Measurements from ENCODE around the gene GPR61. TPM values are rescaled to one million over a fixed set of nuclear protein-coding genes. Genes with fewer than 3 reads are reported as not detected.

The GPR61 gene
- total RNA-seq, 4 donors from 2014 or later = 0.59 to 0.60 TPM; not detected in 2

- no peak for DNase-seq (ENCODE audit: low spot score in 2 of 2)
- TF ChIP-seq EP300 (IDR thresholded peaks at IDR 0.05) (no peak), POLR2A (IDR thresholded peaks at IDR 0.05) (no peak), CTCF (IDR thresholded peaks at IDR 0.05) (no peak)
- Histone ChIP-seq H3K36me3 (no peaks in the 10 kb centered on the region), H3K4me1 (peaks cover 0 to 42% (median 12%) of the 10 kb centered on the region in 4 donors), H3K27ac (no peak overlapping the region), H3K27me3 (no peaks in the 10 kb centered on the region), H3K4me3 (no peak overlapping the region), H3K9me3 (no peaks in the 10 kb centered on the region)
- 30 to 41% methylated on average over 5 to 8 of the region's 8 CpGs for WGBS, 2 donors
Observed at GRCh38 chr1:109529881-109530456, 9.7 kb upstream of the GPR61 start.

GRCh38 chr1:109530457-109531087 lies 9.1 kb upstream of the GPR61 start:
- no peaks in the 10 kb centered on the region for H3K27me3 ChIP-seq
- H3K36me3 ChIP-seq = no peaks in the 10 kb centered on the region
- DNase-seq (ENCODE audit: low spot score in 2 of 2) = no peak
- H3K27ac ChIP-seq = no peak overlapping the region
- 63 to 74% methylated on average over 9 to 13 of the region's 13 CpGs for WGBS, 2 donors
- H3K4me3 ChIP-seq = no peak overlapping the region
- H3K4me1 ChIP-seq = peaks cover 0 to 42% (median 13%) of the 10 kb centered on the region in 4 donors
- no peaks in the 10 kb centered on the region for H3K9me3 ChIP-seq
- no peak for TF ChIP-seq CTCF (IDR thresholded peaks at IDR 0.05)
- no peak for TF ChIP-seq EP300 (IDR thresholded peaks at IDR 0.05)
- no peak for TF ChIP-seq POLR2A (IDR thresholded peaks at IDR 0.05)

GRCh38 chr1:109531380-109531779 lies 8.3 kb upstream of the GPR61 start:
- Histone ChIP-seq H3K4me1 (peaks cover 0 to 49% (median 14%) of the 10 kb centered on the region in 4 donors), H3K27me3 (no peaks in the 10 kb centered on the region), H3K27ac (peak overlapping the region in 1 of 4 donors; percentile 43), H3K36me3 (no peaks in the 10 kb centered on the region), H3K9me3 (no peaks in the 10 kb centered on the region), H3K4me3 (no peak overlapping the region)
- DNase-seq (ENCODE audit: low spot score in 2 of 2) = no peak
- TF ChIP-seq POLR2A (IDR thresholded peaks at IDR 0.05) (no peak), CTCF (IDR thresholded peaks at IDR 0.05) (no peak), EP300 (IDR thresholded peaks at IDR 0.05) (no peak)
- 68 to 83% methylated on average over 4 of the region's 4 CpGs for WGBS, 2 donors

- H3K27ac ChIP-seq = peak overlapping the region in 1 of 4 donors; percentile 43
Observed at GRCh38 chr1:109531826-109532364, 7.8 kb upstream of the GPR61 start.

More at GRCh38 chr1:109531826-109532364, 7.8 kb upstream of the GPR61 start:
- 39 to 52% methylated on average over 11 to 16 of the region's 16 CpGs for WGBS, 2 donors
- no peaks in the 10 kb centered on the region for H3K27me3 ChIP-seq
- no peaks in the 10 kb centered on the region for H3K9me3 ChIP-seq
- no peaks in the 10 kb centered on the region for H3K36me3 ChIP-seq
- TF ChIP-seq EP300 (IDR thresholded peaks at IDR 0.05) (no peak), CTCF (IDR thresholded peaks at IDR 0.05) (no peak), POLR2A (IDR thresholded peaks at IDR 0.05) (no peak)
- H3K4me3 ChIP-seq = peak overlapping the region in 1 of 4 donors; percentile 15
- peaks cover 0 to 50% (median 14%) of the 10 kb centered on the region in 4 donors for H3K4me1 ChIP-seq
- DNase-seq (ENCODE audit: low spot score in 2 of 2) = no peak

Measured in tibial nerve (tissue), 4 donors.